ENCODE results near the gene DVL1. TPM values are rescaled to one million over a fixed set of nuclear protein-coding genes. Genes with fewer than 3 reads are reported as not detected.

Gene DVL1
- total and polyA plus RNA-seq, 9 of the 15 experiments (the other 6 are each of a cell fraction or from before 2014, with no cell fraction given): 0.62 to 135 (median 24.3) TPM

DNA sequence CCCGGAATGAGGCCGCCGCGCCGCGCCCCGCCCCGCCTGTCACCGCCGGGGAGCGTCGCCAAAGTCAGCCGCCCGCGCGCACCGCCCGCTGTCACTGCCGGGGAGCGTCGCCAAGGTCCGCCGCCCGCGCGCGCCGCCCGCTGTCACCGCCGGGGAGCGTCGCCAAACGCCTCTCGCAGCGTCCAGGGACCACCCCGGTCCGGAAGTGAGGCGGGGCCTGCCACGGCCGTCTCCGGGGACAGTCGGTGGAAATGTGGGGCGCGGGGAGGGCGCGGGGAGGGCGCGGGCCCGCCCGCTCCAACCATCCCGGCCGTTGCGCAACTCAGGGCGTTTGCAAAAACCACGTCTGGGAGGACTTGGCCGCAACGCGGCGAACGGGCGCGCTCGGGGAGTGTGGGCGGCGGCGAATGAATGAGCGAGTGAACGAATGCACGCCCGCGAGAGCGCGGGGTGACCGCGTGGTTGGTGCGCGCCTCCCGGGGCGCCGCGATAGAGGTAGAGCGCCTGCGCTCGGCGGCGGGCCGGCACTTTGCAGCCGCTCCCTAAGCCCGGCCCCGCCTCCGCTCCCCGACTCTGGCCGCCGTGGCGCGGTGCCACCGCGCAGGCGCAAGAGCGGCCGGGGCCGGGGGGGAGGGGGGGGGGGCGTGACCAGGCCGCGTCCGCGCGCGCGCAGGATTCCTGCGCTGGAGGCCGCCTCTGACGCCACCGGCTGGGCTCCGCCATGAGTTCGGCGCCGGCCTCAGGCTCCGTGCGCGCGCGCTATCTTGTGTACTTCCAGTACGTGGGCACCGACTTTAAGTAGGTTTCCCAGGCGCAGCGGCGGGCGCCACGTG lies 41.1 kb downstream of the DVL1 start, which contains the start of the genes ACAP3 and PUSL1 (continued):
- TF ChIP-seq, protein P1, sequence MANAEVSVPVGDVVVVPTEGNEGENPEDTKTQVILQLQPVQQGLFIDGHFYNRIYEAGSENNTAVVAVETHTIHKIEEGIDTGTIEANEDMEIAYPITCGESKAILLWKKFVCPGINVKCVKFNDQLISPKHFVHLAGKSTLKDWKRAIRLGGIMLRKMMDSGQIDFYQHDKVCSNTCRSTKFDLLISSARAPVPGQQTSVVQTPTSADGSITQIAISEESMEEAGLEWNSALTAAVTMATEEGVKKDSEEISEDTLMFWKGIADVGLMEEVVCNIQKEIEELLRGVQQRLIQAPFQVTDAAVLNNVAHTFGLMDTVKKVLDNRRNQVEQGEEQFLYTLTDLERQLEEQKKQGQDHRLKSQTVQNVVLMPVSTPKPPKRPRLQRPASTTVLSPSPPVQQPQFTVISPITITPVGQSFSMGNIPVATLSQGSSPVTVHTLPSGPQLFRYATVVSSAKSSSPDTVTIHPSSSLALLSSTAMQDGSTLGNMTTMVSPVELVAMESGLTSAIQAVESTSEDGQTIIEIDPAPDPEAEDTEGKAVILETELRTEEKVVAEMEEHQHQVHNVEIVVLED (CRISPR knock-in tag; IDR thresholded peaks at IDR 0.05): peak; percentile 58
- no peak for TF ChIP-seq HLTF (IDR thresholded peaks at IDR 0.05)
- no peak for TF ChIP-seq KLF10 (CRISPR knock-in tag; IDR thresholded peaks at IDR 0.05)
- peak; percentile 58 for TF ChIP-seq KDM5B (IDR thresholded peaks at IDR 0.05; ENCODE audit: insufficient replicate concordance, low read depth, low read length)
- TF ChIP-seq, protein P2, sequence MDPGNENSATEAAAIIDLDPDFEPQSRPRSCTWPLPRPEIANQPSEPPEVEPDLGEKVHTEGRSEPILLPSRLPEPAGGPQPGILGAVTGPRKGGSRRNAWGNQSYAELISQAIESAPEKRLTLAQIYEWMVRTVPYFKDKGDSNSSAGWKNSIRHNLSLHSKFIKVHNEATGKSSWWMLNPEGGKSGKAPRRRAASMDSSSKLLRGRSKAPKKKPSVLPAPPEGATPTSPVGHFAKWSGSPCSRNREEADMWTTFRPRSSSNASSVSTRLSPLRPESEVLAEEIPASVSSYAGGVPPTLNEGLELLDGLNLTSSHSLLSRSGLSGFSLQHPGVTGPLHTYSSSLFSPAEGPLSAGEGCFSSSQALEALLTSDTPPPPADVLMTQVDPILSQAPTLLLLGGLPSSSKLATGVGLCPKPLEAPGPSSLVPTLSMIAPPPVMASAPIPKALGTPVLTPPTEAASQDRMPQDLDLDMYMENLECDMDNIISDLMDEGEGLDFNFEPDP (CRISPR knock-in tag; IDR thresholded peaks at IDR 0.05): no peak
- TF ChIP-seq CTCFL (IDR thresholded peaks at IDR 0.05; ENCODE audit: borderline replicate concordance, insufficient read depth, low read depth, low read length, poor library complexity, severe bottlenecking): no peak
- peak; percentile 79 for TF ChIP-seq ATF7 (IDR thresholded peaks at IDR 0.05)
- no peak for TF ChIP-seq MAFG (tag; conservative IDR thresholded peaks at IDR 0.05)
- peak; percentile 97 for TF ChIP-seq FIP1L1 (IDR thresholded peaks at IDR 0.05; ENCODE audit: low read depth, low read length, poor library complexity, severe bottlenecking)
- peak; percentile 63 for TF ChIP-seq POLR2A (conservative IDR thresholded peaks at IDR 0.05)
- no peak for TF ChIP-seq HDAC3 (IDR thresholded peaks at IDR 0.05; ENCODE audit: borderline replicate concordance, partially characterized antibody)
- peak; percentile 39; the same call in 1 of the 2 replicates for TF ChIP-seq ZNF431 (CRISPR knock-in tag; IDR thresholded peaks at IDR 0.05)
- TF ChIP-seq NCOR1 (IDR thresholded peaks at IDR 0.05): peak; percentile 48
- TF ChIP-seq MNT (conservative IDR thresholded peaks at IDR 0.05): peak; percentile 95 to 98
- no peak for TF ChIP-seq IRF2 (CRISPR knock-in tag; IDR thresholded peaks at IDR 0.05)
- peak; percentile 74; the same call in 1 of the 2 replicates for TF ChIP-seq CGGBP1 (CRISPR knock-in tag; IDR thresholded peaks at IDR 0.05)
- TF ChIP-seq DIDO1 (tag; IDR thresholded peaks at IDR 0.05; ENCODE audit: low read depth): no peak
- TF ChIP-seq DDX20 (tag; IDR thresholded peaks at IDR 0.05; ENCODE audit: low read depth): no peak
- TF ChIP-seq, protein P3, sequence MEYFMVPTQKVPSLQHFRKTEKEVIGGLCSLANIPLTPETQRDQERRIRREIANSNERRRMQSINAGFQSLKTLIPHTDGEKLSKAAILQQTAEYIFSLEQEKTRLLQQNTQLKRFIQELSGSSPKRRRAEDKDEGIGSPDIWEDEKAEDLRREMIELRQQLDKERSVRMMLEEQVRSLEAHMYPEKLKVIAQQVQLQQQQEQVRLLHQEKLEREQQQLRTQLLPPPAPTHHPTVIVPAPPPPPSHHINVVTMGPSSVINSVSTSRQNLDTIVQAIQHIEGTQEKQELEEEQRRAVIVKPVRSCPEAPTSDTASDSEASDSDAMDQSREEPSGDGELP (CRISPR knock-in tag; IDR thresholded peaks at IDR 0.05; ENCODE audit: borderline replicate concordance): peak; percentile 63; the same call in 1 of the 2 replicates
- no peak for TF ChIP-seq PHB2 (IDR thresholded peaks at IDR 0.05; ENCODE audit: low read depth)
